ENCODE measurements around the gene CYTL1.

CYTL1 gene

GRCh38 chr4:5043579-5043978, 24.3 kb upstream of the CYTL1 start:
- no peak overlapping the region for H3K4me3 ChIP-seq (ENCODE audit: low read depth, low read length)
- in situ Hi-C loops (cut with HindIII; ENCODE audit: low sequenced_read_pairs): no loop called here
- DNase-seq (ENCODE audit: low read depth): no peak
- no peak for TF ChIP-seq CTCF (IDR thresholded peaks at IDR 0.05; ENCODE audit: low read depth, low read length, missing control alignments)

- H3K4me3 ChIP-seq (ENCODE audit: low read depth, low read length): no peak overlapping the region
- no peak for DNase-seq (ENCODE audit: low read depth)
- no peak for TF ChIP-seq CTCF (IDR thresholded peaks at IDR 0.05; ENCODE audit: low read depth, low read length, missing control alignments)
- in situ Hi-C loops (cut with HindIII; ENCODE audit: low sequenced_read_pairs): no loop called here
These were observed 22.4 kb upstream of the CYTL1 start for GRCh38 chr4:5041699-5042098.

GRCh38 chr4:5040856-5041620, 21.8 kb upstream of the CYTL1 start:
- H3K4me3 ChIP-seq (ENCODE audit: low read depth, low read length): no peak overlapping the region
- in situ Hi-C loops (cut with HindIII; ENCODE audit: low sequenced_read_pairs): no loop called here
- DNase-seq (ENCODE audit: low read depth): no peak
- TF ChIP-seq CTCF (IDR thresholded peaks at IDR 0.05; ENCODE audit: low read depth, low read length, missing control alignments): no peak

GRCh38 chr4:5039800-5040199, 20.5 kb upstream of the CYTL1 start:
- TF ChIP-seq CTCF (IDR thresholded peaks at IDR 0.05; ENCODE audit: low read depth, low read length, missing control alignments): no peak
- H3K4me3 ChIP-seq (ENCODE audit: low read depth, low read length): no peak overlapping the region
- in situ Hi-C loops (cut with HindIII; ENCODE audit: low sequenced_read_pairs): no loop called here
- no peak for DNase-seq (ENCODE audit: low read depth)

GRCh38 chr4:5037553-5038551, 18.6 kb upstream of the CYTL1 start:
- peak; percentile 84 for DNase-seq (ENCODE audit: low read depth)
- in situ Hi-C loops (cut with HindIII; ENCODE audit: low sequenced_read_pairs): no loop called here
- TF ChIP-seq CTCF (IDR thresholded peaks at IDR 0.05; ENCODE audit: low read depth, low read length, missing control alignments): no peak
- no peak overlapping the region for H3K4me3 ChIP-seq (ENCODE audit: low read depth, low read length)

- TF ChIP-seq CTCF (IDR thresholded peaks at IDR 0.05; ENCODE audit: low read depth, low read length, missing control alignments): no peak
- H3K4me3 ChIP-seq (ENCODE audit: low read depth, low read length): no peak overlapping the region
- in situ Hi-C loops (cut with HindIII; ENCODE audit: low sequenced_read_pairs): no loop called here
- peak; percentile 35 for DNase-seq (ENCODE audit: low read depth)
These were observed 17.0 kb upstream of the CYTL1 start for GRCh38 chr4:5036239-5036638.
